HCT116 (cell line): ENCODE results near the gene FHOD3. TPM values are rescaled to one million over a fixed set of nuclear protein-coding genes. Genes with fewer than 3 reads are reported as not detected.

Experiments
- ATAC-seq: fragments of 200-7000 bp; cut with Tn5 transposase; 2 replicates; pipeline ENCODE4 v1.9.1; 2020; ENCODE audit warnings: mild to moderate bottlenecking, moderate library complexity
- BruUV-seq: library from RNA; stranded (reverse); fragments of 400-500 nt; replicated peaks from 2 replicates; lab custom pipeline; 2021; lab: Mats Ljungman, UMichigan
- CTCF ChIA-PET: fragments of 300-600 bp; sonication (Branson Sonifier 250); formaldehyde crosslinking; loops from one replicate; lab custom pipeline; 2021; ENCODE audit warnings: antibody characterized with exemption; lab: Charles Lee
- POLR2A ChIA-PET: fragments of 300-600, 350-600 bp; sonication (Branson Sonifier 250); formaldehyde crosslinking; loops from one replicate; lab custom pipeline; 2021; ENCODE audit warnings: antibody characterized with exemption; lab: Charles Lee
- RAD21 ChIA-PET, 2 experiments: fragments of 300-600 bp; sonication (Branson Sonifier 250); formaldehyde crosslinking; loops; one replicate each; lab custom pipeline; 2023; ENCODE audit warnings: low total read pairs in 2 of 2; ENCODE audit not compliant: uncharacterized antibody in 2 of 2, unreplicated experiment in 2 of 2, low non-redundant PET in 1 of 2; lab: Charles Lee
- DNase-seq: peaks from one replicate; pipeline ENCODE4 v3.0.0-alpha.2; 2010; ENCODE audit warnings: low read depth, low spot score
- H2AFZ ChIP-seq: fragments of 200-600 bp; shearing (Covaris generic), sonication (generic); 2 replicates; pipeline ENCODE4 v1.6.1; 2017; ENCODE audit warnings: low read depth, mixed run types, mixed read lengths, antibody characterized with exemption, low read length; ENCODE audit not compliant: poor library complexity, severe bottlenecking
- H3K27ac ChIP-seq: 2 replicates; pipeline ENCODE4 v1.5.1; 2012; ENCODE audit warnings: low read depth, low read length
- H3K27me3 ChIP-seq: fragments of 200-600 bp; sonication (generic); 2 replicates; pipeline ENCODE4 v1.6.1; 2016; ENCODE audit warnings: mixed run types, low read length, mixed read lengths; ENCODE audit not compliant: insufficient read depth
- H3K36me3 ChIP-seq, 2 experiments: fragments of 200-500 bp in 1 of 2; fragments of 200-600 bp in 1 of 2; sonication (Bioruptor generic) in 1 of 2; sonication (generic) in 1 of 2; 2 replicates each; pipeline versions ENCODE4 v1.5.1 to v1.6.1; 2014 to 2016; ENCODE audit warnings: low read length in 2 of 2, inconsistent platforms in 1 of 2, mixed read lengths in 1 of 2, mixed run types in 1 of 2; ENCODE audit not compliant: insufficient read depth in 2 of 2, control insufficient read depth in 1 of 2
- H3K4me1 ChIP-seq, 2 experiments: fragments of 200-600 bp in 1 of 2; sonication (generic) in 1 of 2; 2 replicates each; pipeline versions ENCODE4 v1.5.1 to v1.6.1; 2012 to 2017; ENCODE audit warnings: low read length in 2 of 2, inconsistent platforms in 1 of 2, mild to moderate bottlenecking in 1 of 2, mixed read lengths in 1 of 2, mixed run types in 1 of 2, moderate library complexity in 1 of 2; ENCODE audit not compliant: insufficient read depth in 2 of 2, control insufficient read depth in 1 of 2
- H3K4me2 ChIP-seq: fragments of 200-600 bp; sonication (generic); 2 replicates; pipeline ENCODE4 v1.6.1; 2017; ENCODE audit warnings: mixed run types, low read length, mixed read lengths
- H3K4me3 ChIP-seq, 2 experiments: fragments of 200-600 bp in 1 of 2; sonication (generic) in 1 of 2; replicated peaks in 1 of 2; 2 replicates each; pipeline ENCODE4 v1.5.1; 2011 to 2016; ENCODE audit warnings: low read length in 2 of 2, control low read depth in 1 of 2, low read depth in 1 of 2, mild to moderate bottlenecking in 1 of 2, mixed read lengths in 1 of 2, mixed run types in 1 of 2
- H3K79me2 ChIP-seq: fragments of 200-600 bp; sonication (generic); 2 replicates; pipeline ENCODE4 v1.6.1; 2017; ENCODE audit warnings: mild to moderate bottlenecking, mixed run types, low read length, moderate library complexity, mixed read lengths; ENCODE audit not compliant: insufficient read depth
- H3K9ac ChIP-seq: fragments of 200-600 bp; sonication (generic); 2 replicates; pipeline ENCODE4 v1.6.1; 2016; ENCODE audit warnings: low read length, mixed read lengths
- H3K9me2 ChIP-seq: fragments of 200-600 bp; sonication (generic), shearing (Covaris generic); 2 replicates; pipeline ENCODE4 v1.6.1; 2017; ENCODE audit warnings: mixed run types, mild to moderate bottlenecking, moderate library complexity; ENCODE audit not compliant: insufficient read depth
- H3K9me3 ChIP-seq, 2 experiments: fragments of 200-500 bp in 1 of 2; fragments of 200-600 bp in 1 of 2; sonication (Bioruptor generic) in 1 of 2; sonication (generic) in 1 of 2; 2 replicates each; pipeline ENCODE4 v1.6.1; 2014 to 2017; ENCODE audit warnings: low read length in 2 of 2, mixed read lengths in 2 of 2, inconsistent platforms in 1 of 2, low read depth in 1 of 2, mild to moderate bottlenecking in 1 of 2, mixed run types in 1 of 2, moderate library complexity in 1 of 2; ENCODE audit not compliant: control insufficient read depth in 1 of 2, insufficient read depth in 1 of 2
- H4K20me1 ChIP-seq: fragments of 200-600 bp; sonication (generic), shearing (Covaris generic); 2 replicates; pipeline ENCODE4 v1.6.1; 2017; ENCODE audit warnings: mixed run types, mild to moderate bottlenecking, moderate library complexity; ENCODE audit not compliant: insufficient read depth
- ATF3 ChIP-seq: IDR thresholded peaks from 2 replicates; pipeline ENCODE4 v1.6.1; 2012
- CBX3 ChIP-seq: IDR thresholded peaks from 2 replicates; pipeline ENCODE4 v1.6.1; 2012; ENCODE audit warnings: low read depth
- CEBPB ChIP-seq: IDR thresholded peaks from 2 replicates; pipeline ENCODE4 v1.6.1; 2012; ENCODE audit warnings: low read depth
- EGR1 ChIP-seq: IDR thresholded peaks from 2 replicates; pipeline ENCODE4 v1.6.1; 2012; ENCODE audit warnings: low read depth
- EZH2 ChIP-seq: fragments of 200-600 bp; sonication (generic); IDR thresholded peaks from 2 replicates; pipeline ENCODE4 v1.6.1; 2017; ENCODE audit warnings: antibody characterized with exemption, mixed run types
- EZH2phosphoT487 ChIP-seq: fragments of 200-600 bp; IDR thresholded peaks from 2 replicates; pipeline ENCODE4 v1.6.1; 2018; ENCODE audit warnings: antibody characterized with exemption, borderline replicate concordance
- FOSL1 ChIP-seq: IDR thresholded peaks from 2 replicates; pipeline ENCODE4 v1.6.1; 2012; ENCODE audit warnings: low read depth
- JUND ChIP-seq: IDR thresholded peaks from 2 replicates; pipeline ENCODE4 v1.6.1; 2012
- MAX ChIP-seq: IDR thresholded peaks from 2 replicates; pipeline ENCODE4 v1.6.1; 2012
- POLR2A ChIP-seq: IDR thresholded peaks from 2 replicates; pipeline ENCODE4 v1.7.0; 2011; ENCODE audit warnings: borderline replicate concordance; ENCODE audit not compliant: insufficient read depth, insufficient read length; ENCODE audit errors: extremely low read depth
- POLR2AphosphoS5 ChIP-seq: IDR thresholded peaks from 2 replicates; pipeline ENCODE4 v1.6.1; 2011; ENCODE audit warnings: mild to moderate bottlenecking, low read depth, low read length, moderate library complexity
- REST ChIP-seq: IDR thresholded peaks from 2 replicates; pipeline ENCODE4 v1.6.1; 2012; ENCODE audit warnings: low read depth
- SP1 ChIP-seq: IDR thresholded peaks from 2 replicates; pipeline ENCODE4 v1.6.1; 2012; ENCODE audit warnings: low read depth
- SRF ChIP-seq: IDR thresholded peaks from 2 replicates; pipeline ENCODE4 v1.6.1; 2012; ENCODE audit warnings: low read depth
- TCF7L2 ChIP-seq: IDR thresholded peaks from 2 replicates; pipeline ENCODE4 v1.7.0; 2011; ENCODE audit warnings: borderline replicate concordance, inconsistent platforms; ENCODE audit not compliant: insufficient read depth, insufficient read length; ENCODE audit errors: extremely low read depth
- ZBTB33 ChIP-seq: IDR thresholded peaks from 2 replicates; pipeline ENCODE4 v1.6.1; 2011; ENCODE audit warnings: mild to moderate bottlenecking, low read length, moderate library complexity; ENCODE audit not compliant: insufficient replicate concordance; ENCODE audit errors: extremely low read depth
- ZFX ChIP-seq: fragments of 450-650 bp; IDR thresholded peaks from 2 replicates; pipeline ENCODE4 v1.6.1; 2017
- ZNF274 ChIP-seq: fragments of 200-500 bp; sonication (Bioruptor generic); IDR thresholded peaks from 2 replicates; pipeline ENCODE4 v1.6.1; 2014; ENCODE audit warnings: mild to moderate bottlenecking, low read depth, low read length, inconsistent platforms
- intact Hi-C: fragments of 100-400 bp; cut with micrococcal nuclease; formaldehyde crosslinking; loops from 2 replicates; pipeline ENCODE4 v1.10.0; 2022
- total RNA-seq: library from RNA; stranded (reverse); gene quantifications from one replicate; pipeline ENCODE4 v1.2.1, GENCODE V29; 2021; ENCODE audit not compliant: unreplicated experiment

FHOD3 gene
- total RNA-seq, 1 experiment from 2014 or later: 4.0 TPM

- Histone ChIP-seq H3K4me2 (no peak overlapping the region), H3K79me2 (no peaks in the 10 kb centered on the region), H3K36me3 (peaks cover 0 to 2% of the 10 kb centered on the region in 2 experiments; a peak in 1 of 4 replicates), H3K9ac (no peak overlapping the region), H3K27me3 (no peaks in the 10 kb centered on the region), H3K27ac (no peak overlapping the region), H3K9me2 (no peaks in the 10 kb centered on the region), H2AFZ (no peak overlapping the region), H3K4me3 (no peak overlapping the region), H3K4me1 (peaks cover 0 to 3% of the 10 kb centered on the region in 2 experiments; a peak in 1 of 4 replicates), H4K20me1 (no peaks in the 10 kb centered on the region), H3K9me3 (no peaks in the 10 kb centered on the region)
- POLR2A ChIA-PET: no interaction called here
- no TSS peak for BruUV-seq
- RAD21 ChIA-PET: no interaction called here
- DNase-seq (no peak), ATAC-seq (no peak)
- no peak for TF ChIP-seq ZNF274
- no peak for TF ChIP-seq CEBPB
- TF ChIP-seq ATF3: no peak
- no peak for TF ChIP-seq ZFX
- TF ChIP-seq POLR2AphosphoS5: no peak
- TF ChIP-seq SRF: no peak
- CTCF ChIA-PET: no interaction called here
- intact Hi-C loops: no loop called here
Observed at GRCh38 chr18:36782710-36783109, 485.2 kb downstream of the FHOD3 start.

- H3K4me1 ChIP-seq: peaks cover 0 to 3% of the 10 kb centered on the region in 2 experiments; a peak in 1 of 4 replicates
- H3K9me3 ChIP-seq: no peaks in the 10 kb centered on the region
- ChIA-PET CTCF (no interaction called here), RAD21 (no interaction called here), POLR2A (no interaction called here)
- H3K27me3 ChIP-seq: no peaks in the 10 kb centered on the region
- no peaks in the 10 kb centered on the region for H3K79me2 ChIP-seq
- DNase-seq: no peak
- no peak overlapping the region for H3K9ac ChIP-seq
- peaks cover 0 to 2% of the 10 kb centered on the region in 2 experiments; a peak in 1 of 4 replicates for H3K36me3 ChIP-seq
- no peak overlapping the region for H3K27ac ChIP-seq
- no TSS peak for BruUV-seq
- no peak for ATAC-seq
- intact Hi-C loops: no loop called here
- no peak overlapping the region for H3K4me3 ChIP-seq
- H2AFZ ChIP-seq: no peak overlapping the region
- no peaks in the 10 kb centered on the region for H4K20me1 ChIP-seq
- no peaks in the 10 kb centered on the region for H3K9me2 ChIP-seq
- H3K4me2 ChIP-seq: no peak overlapping the region
- TF ChIP-seq EZH2phosphoT487: no peak
- TF ChIP-seq EZH2: no peak
- no peak for TF ChIP-seq EGR1
- TF ChIP-seq ZBTB33: no peak
- no peak for TF ChIP-seq JUND
- TF ChIP-seq FOSL1: no peak
- TF ChIP-seq REST: no peak
- TF ChIP-seq TCF7L2: no peak
- no peak for TF ChIP-seq SP1
- no peak for TF ChIP-seq SRF
- TF ChIP-seq MAX: no peak
- no peak for TF ChIP-seq POLR2A
- TF ChIP-seq CBX3: no peak
Observed at GRCh38 chr18:36783792-36784191, 486.3 kb downstream of the FHOD3 start.
